H1 (cell line): ENCODE data around the gene SLC6A8. TPM values are rescaled to one million over a fixed set of nuclear protein-coding genes. Genes with fewer than 3 reads are reported as not detected.

Experiments used
- CTCF ChIA-PET: fragments of 300-600 bp; sonication (Branson Sonifier 250); formaldehyde crosslinking; loops from one replicate; lab custom pipeline; 2021; ENCODE audit not compliant: partially characterized antibody; lab: Charles Lee
- POLR2A ChIA-PET: fragments of 300-600 bp; sonication (Branson Sonifier 250); formaldehyde crosslinking; loops from one replicate; lab custom pipeline; 2021; ENCODE audit warnings: inconsistent platforms; ENCODE audit not compliant: partially characterized antibody; lab: Charles Lee
- DNase-seq, 2 experiments: peaks; one replicate each; pipeline versions ENCODE4 v3.0.0 to v3.0.0-alpha.2; 2010 to 2022; ENCODE audit warnings: low spot score in 2 of 2, low read depth in 1 of 2, mixed read lengths in 1 of 2
- FAIRE-seq: peaks from 2 replicates; lab custom pipeline; 2011; peaks lifted over from hg19 to GRCh38; lab: Jason Lieb, UNC
- H2AFZ ChIP-seq: 2 replicates; pipeline ENCODE4 v1.8.1; 2012; ENCODE audit warnings: low read length, inconsistent platforms
- H2AK5ac ChIP-seq: 2 replicates; pipeline ENCODE4 v1.6.1; 2013; ENCODE audit warnings: low read depth, low read length
- H2BK120ac ChIP-seq: replicated peaks from 2 replicates; pipeline ENCODE3; 2013; ENCODE audit warnings: low read depth, low read length, inconsistent platforms
- H2BK12ac ChIP-seq: 2 replicates; pipeline ENCODE4 v1.6.1; 2013; ENCODE audit warnings: low read depth, low read length
- H2BK15ac ChIP-seq: 2 replicates; pipeline ENCODE4 v1.6.1; 2013; ENCODE audit warnings: low read length
- H2BK20ac ChIP-seq: 2 replicates; pipeline ENCODE4 v1.6.1; 2013; ENCODE audit warnings: low read length
- H2BK5ac ChIP-seq: 2 replicates; pipeline ENCODE4 v1.6.1; 2013; ENCODE audit warnings: low read depth, low read length
- H3K14ac ChIP-seq: 2 replicates; pipeline ENCODE4 v1.6.1; 2013; ENCODE audit warnings: inconsistent platforms; ENCODE audit not compliant: insufficient read length
- H3K18ac ChIP-seq: 2 replicates; pipeline ENCODE4 v1.6.1; 2013; ENCODE audit warnings: low read length; ENCODE audit errors: extremely low read depth
- H3K23ac ChIP-seq: 2 replicates; pipeline ENCODE4 v1.6.1; 2013; ENCODE audit warnings: inconsistent platforms; ENCODE audit not compliant: insufficient read length
- H3K23me2 ChIP-seq: 2 replicates; pipeline ENCODE4 v1.6.1; 2013; ENCODE audit warnings: low read depth, low read length
- H3K27ac ChIP-seq: 2 replicates; pipeline ENCODE4 v1.6.1; 2011; ENCODE audit warnings: low read depth, low read length, inconsistent platforms
- H3K27me3 ChIP-seq, 4 experiments: replicated peaks in 1 of 4; 1 replicate in 1 of 4; 2 replicates in 3 of 4; pipeline versions ENCODE4 v1.6.1 to v1.8.1; 2011 to 2013; ENCODE audit warnings: low read length in 3 of 4, mild to moderate bottlenecking in 3 of 4, inconsistent platforms in 2 of 4, mixed read lengths in 2 of 4, moderate library complexity in 1 of 4; ENCODE audit not compliant: control insufficient read depth in 3 of 4, insufficient read depth in 3 of 4; ENCODE audit errors: extremely low read depth in 1 of 4
- H3K36me3 ChIP-seq, 4 experiments: 2 replicates each; pipeline versions ENCODE4 v1.6.1 to v1.8.1; 2011 to 2013; ENCODE audit warnings: mild to moderate bottlenecking in 4 of 4, low read length in 3 of 4, moderate library complexity in 2 of 4, control low read depth in 1 of 4, inconsistent platforms in 1 of 4; ENCODE audit not compliant: insufficient read depth in 4 of 4, control insufficient read depth in 2 of 4
- H3K4ac ChIP-seq: replicated peaks from 2 replicates; pipeline ENCODE3; 2013; ENCODE audit warnings: low read length, low read depth, mixed read lengths, inconsistent platforms; ENCODE audit not compliant: insufficient read length
- H3K4me1 ChIP-seq, 4 experiments: replicated peaks in 1 of 4; 1 replicate in 1 of 4; 2 replicates in 3 of 4; pipeline versions ENCODE4 v1.6.1 to v1.8.1; 2011 to 2013; ENCODE audit warnings: low read length in 3 of 4, inconsistent platforms in 2 of 4, mixed read lengths in 1 of 4; ENCODE audit not compliant: insufficient read depth in 4 of 4, control insufficient read depth in 3 of 4
- H3K4me2 ChIP-seq, 2 experiments: 2 replicates each; pipeline versions ENCODE4 v1.6.1 to v1.8.1; 2011 to 2013; ENCODE audit warnings: low read depth in 2 of 2, low read length in 2 of 2, control low read depth in 1 of 2, inconsistent platforms in 1 of 2, mild to moderate bottlenecking in 1 of 2; ENCODE audit not compliant: insufficient read depth in 1 of 2
- H3K4me3 ChIP-seq, 4 experiments: fragments of 200-600, 300-600 bp in 1 of 4; sonication (generic), shearing (Covaris generic), sonication (Bioruptor Twin) in 1 of 4; 2 replicates each; pipeline versions ENCODE4 v1.5.1 to v1.8.1; 2011 to 2016; ENCODE audit warnings: low read length in 4 of 4, low read depth in 3 of 4, control low read depth in 2 of 4, inconsistent platforms in 2 of 4, mild to moderate bottlenecking in 2 of 4, mixed read lengths in 1 of 4, moderate library complexity in 1 of 4; ENCODE audit not compliant: insufficient read depth in 2 of 4; ENCODE audit errors: extremely low read depth in 1 of 4
- H3K56ac ChIP-seq: replicated peaks from 2 replicates; pipeline ENCODE3; 2013; ENCODE audit warnings: low read depth, mild to moderate bottlenecking, mixed read lengths, low read length, inconsistent platforms; ENCODE audit not compliant: insufficient read length
- H3K79me1 ChIP-seq: 2 replicates; pipeline ENCODE4 v1.6.1; 2013; ENCODE audit warnings: low read depth, low read length, control low read depth
- H3K79me2 ChIP-seq, 2 experiments: 2 replicates each; pipeline versions ENCODE4 v1.6.1 to v1.8.1; 2012 to 2013; ENCODE audit warnings: low read length in 2 of 2, mild to moderate bottlenecking in 2 of 2, inconsistent platforms in 1 of 2; ENCODE audit not compliant: insufficient read depth in 2 of 2, control insufficient read depth in 1 of 2
- H3K9ac ChIP-seq, 4 experiments: replicated peaks in 1 of 4; 1 replicate in 1 of 4; 2 replicates in 3 of 4; pipeline versions ENCODE4 v1.6.1 to v1.8.1; 2011 to 2013; ENCODE audit warnings: low read depth in 3 of 4, low read length in 3 of 4, control low read depth in 2 of 4, mild to moderate bottlenecking in 2 of 4, moderate library complexity in 2 of 4, inconsistent platforms in 1 of 4; ENCODE audit errors: extremely low read depth in 1 of 4
- H3K9me3 ChIP-seq, 2 experiments: 2 replicates each; pipeline versions ENCODE4 v1.6.1 to v1.8.1; 2012 to 2013; ENCODE audit warnings: mild to moderate bottlenecking in 2 of 2, moderate library complexity in 2 of 2, control low read depth in 1 of 2, inconsistent platforms in 1 of 2, low read depth in 1 of 2, low read length in 1 of 2, mixed read lengths in 1 of 2; ENCODE audit not compliant: insufficient read depth in 2 of 2
- H4K20me1 ChIP-seq, 2 experiments: replicated peaks in 1 of 2; 2 replicates each; pipeline versions ENCODE3 to v1.8.1; 2011 to 2013; ENCODE audit warnings: inconsistent platforms in 2 of 2, low read length in 2 of 2, mild to moderate bottlenecking in 1 of 2; ENCODE audit not compliant: insufficient read depth in 2 of 2, control insufficient read depth in 1 of 2
- H4K5ac ChIP-seq: 2 replicates; pipeline ENCODE4 v1.6.1; 2013; ENCODE audit warnings: low read length, low read depth, mixed read lengths, inconsistent platforms; ENCODE audit not compliant: insufficient read length
- H4K8ac ChIP-seq: 2 replicates; pipeline ENCODE4 v1.8.0; 2013; ENCODE audit warnings: mild to moderate bottlenecking, moderate library complexity, low read length, inconsistent platforms; ENCODE audit not compliant: insufficient read depth; ENCODE audit errors: extremely low read depth
- H4K91ac ChIP-seq: replicated peaks from 2 replicates; pipeline ENCODE3; 2013; ENCODE audit warnings: low read length, mixed read lengths, inconsistent platforms; ENCODE audit not compliant: insufficient read length
- EP300 ChIP-seq, 2 experiments: IDR thresholded peaks; 1 replicate in 1 of 2; 2 replicates in 1 of 2; pipeline ENCODE4 v1.6.1; 2011 to 2012; ENCODE audit warnings: low read depth in 2 of 2, low read length in 2 of 2, mild to moderate bottlenecking in 2 of 2, borderline replicate concordance in 1 of 2, inconsistent platforms in 1 of 2, moderate library complexity in 1 of 2
- HDAC2 ChIP-seq, 2 experiments: fragments of 300-600 bp in 1 of 2; sonication (generic) in 1 of 2; IDR thresholded peaks; 2 replicates each; pipeline ENCODE4 v1.6.1; 2011 to 2012; ENCODE audit warnings: low read depth in 2 of 2, low read length in 2 of 2, mild to moderate bottlenecking in 2 of 2, moderate library complexity in 2 of 2, borderline replicate concordance in 1 of 2, inconsistent platforms in 1 of 2
- KDM4A ChIP-seq: IDR thresholded peaks from one replicate; pipeline ENCODE4 v1.7.1; 2012; ENCODE audit warnings: low read depth, mild to moderate bottlenecking, moderate library complexity, low read length, inconsistent platforms; ENCODE audit not compliant: severe bottlenecking
- MAFK ChIP-seq: IDR thresholded peaks from 2 replicates; pipeline ENCODE4 v1.6.1; 2012; ENCODE audit warnings: low read depth, mild to moderate bottlenecking, improper control_type of control experiment, low read length
- MAX ChIP-seq: IDR thresholded peaks from 2 replicates; pipeline ENCODE4 v1.6.1; 2012; ENCODE audit warnings: inconsistent platforms
- RAD21 ChIP-seq, 2 experiments: IDR thresholded peaks in 1 of 2; conservative IDR thresholded peaks in 1 of 2; 2 replicates each; pipeline ENCODE4 v1.6.1; 2011; ENCODE audit warnings: low read depth in 2 of 2, low read length in 2 of 2, improper control_type of control experiment in 1 of 2, inconsistent platforms in 1 of 2, mild to moderate bottlenecking in 1 of 2, moderate library complexity in 1 of 2
- SRF ChIP-seq: IDR thresholded peaks from 2 replicates; pipeline ENCODE4 v1.6.1; 2011; ENCODE audit warnings: mild to moderate bottlenecking, low read depth, low read length, moderate library complexity
- TAF7 ChIP-seq: optimal IDR thresholded peaks from 2 replicates; pipeline ENCODE3; 2011; ENCODE audit warnings: low read depth, mild to moderate bottlenecking, inconsistent platforms, low read length, moderate library complexity, borderline replicate concordance
- TEAD4 ChIP-seq: IDR thresholded peaks from 2 replicates; pipeline ENCODE4 v1.6.1; 2012; ENCODE audit warnings: low read depth, low read length, inconsistent platforms, mixed read lengths
- ZNF274 ChIP-seq: IDR thresholded peaks from 2 replicates; pipeline ENCODE4 v1.7.0; 2012; ENCODE audit warnings: low read length, borderline replicate concordance; ENCODE audit errors: extremely low read depth
- WGBS, 2 experiments: shearing (Covaris generic) in 1 of 2; methylation state at CpG; one replicate each; pipeline versions ENCODE4 v1.1.6 to v1.1.7; 2013 to 2015; ENCODE audit warnings: low lambda C conversion rate in 2 of 2, mixed read lengths in 2 of 2, inconsistent platforms in 1 of 2, low coverage in 1 of 2, missing lambda C conversion rate in 1 of 2; ENCODE audit not compliant: insufficient replicate concordance in 2 of 2, insufficient coverage in 1 of 2, insufficient read length in 1 of 2; ENCODE audit errors: extremely low coverage in 1 of 2, missing lambda C conversion rate in 1 of 2; 5-methylcytosine and 5-hydroxymethylcytosine counted together
- polyA plus RNA-seq, 7 experiments: library from polyadenylated mRNA; depleted of rRNA in 3 of 7; stranded (reverse) in 5 of 7; unstranded in 2 of 7; fragments of >200 nt in 5 of 7; fragments of 200-250 nt in 2 of 7; gene quantifications; 1 replicate in 5 of 7; 2 replicates in 1 of 7; 4 replicates in 1 of 7; pipeline versions ENCODE4 v1.2.1 to v1.2.3, GENCODE V29; 2011 to 2013; ENCODE audit warnings: missing spikeins in 2 of 7, mixed read lengths in 2 of 7
- total RNA-seq: library from RNA; stranded (reverse); fragmentation: NEBNext Ultra II Directional; extraction: Animal tissue kit (Norgen Biotek cat#: 25700); gene quantifications from 2 replicates; pipeline ENCODE4 v1.2.1, GENCODE V29; 2021

The SLC6A8 gene
- total and polyA plus RNA-seq, 2 of the 8 experiments (the other 6 are each of a cell fraction or from before 2014, with no cell fraction given), result 87.7 to 94.7 TPM

- Histone ChIP-seq H3K4me2 (no peak overlapping the region), H3K4ac (no peak overlapping the region), H3K14ac (no peak overlapping the region), H2BK20ac (no peak overlapping the region), H3K18ac (no peak overlapping the region), H3K9me3 (no peaks in the 10 kb centered on the region), H2BK15ac (no peak overlapping the region), H3K79me2 (no peaks in the 10 kb centered on the region), H3K23me2 (no peaks in the 10 kb centered on the region), H2BK120ac (no peak overlapping the region), H2BK12ac (no peak overlapping the region), H3K4me3 (no peak overlapping the region), H3K36me3 (peaks cover 4 to 13% (median 10%) of the 10 kb centered on the region in 4 experiments; a peak in 7 of 8 replicates), H3K4me1 (peaks cover 0 to 2% (median 0%) of the 10 kb centered on the region in 4 experiments; a peak in 3 of 7 replicates), H3K23ac (no peak overlapping the region), H2AFZ (no peak overlapping the region), H2BK5ac (no peak overlapping the region), H4K91ac (no peak overlapping the region), H3K56ac (no peak overlapping the region), H3K79me1 (no peaks in the 10 kb centered on the region), H3K27ac (no peak overlapping the region), H2AK5ac (no peak overlapping the region), H3K27me3 (no peaks in the 10 kb centered on the region), H4K20me1 (peaks cover 0 to under 1% of the 10 kb centered on the region in 2 experiments), H4K8ac (no peak overlapping the region), H3K9ac (no peak overlapping the region), H4K5ac (no peak overlapping the region)
- 92% methylated on average over 15 of the region's 27 CpGs; no CpG with 5 or more reads in 1 of the 2 experiments for WGBS, 2 experiments
- ChIA-PET POLR2A (interaction anchor here (2.5 kb wide), 1 partner anchor 11 kb away, joined by 11 read pairs; no protein-coding TSS in a partner anchor), CTCF (interaction anchor here (0.6 to 3.6 kb wide), 10 partner anchors 10 to 70 kb away, joined by 3 to 10 read pairs (median 4); partner anchors contain the start of genes BCAP31 and SLC6A8)
- no peak for TF ChIP-seq HDAC2 (IDR thresholded peaks at IDR 0.05; ENCODE audit: borderline replicate concordance in 1 of 2, low read depth in 2 of 2, low read length in 2 of 2)
- TF ChIP-seq TAF7, result no peak
- TF ChIP-seq ZNF274, result no peak
- TF ChIP-seq SRF, result no peak
- no peak for TF ChIP-seq EP300 (IDR thresholded peaks at IDR 0.05; ENCODE audit: borderline replicate concordance in 1 of 2, low read depth in 2 of 2, low read length in 2 of 2)
- TF ChIP-seq TEAD4, result no peak
- TF ChIP-seq RAD21 (IDR thresholded peaks at IDR 0.05 in 1 of 2, conservative IDR thresholded peaks at IDR 0.05 in 1 of 2; ENCODE audit: low read depth in 2 of 2, low read length in 2 of 2), result no peak
- no peak for TF ChIP-seq MAFK
- no peak for TF ChIP-seq KDM4A
- TF ChIP-seq MAX, result no peak
- DNase-seq (no peak), FAIRE-seq (no peak)
These were observed 22.3 kb downstream of the SLC6A8 start for GRCh38 chrX:153709726-153710674.
